ENCODE data around the gene USP4.

DNA sequence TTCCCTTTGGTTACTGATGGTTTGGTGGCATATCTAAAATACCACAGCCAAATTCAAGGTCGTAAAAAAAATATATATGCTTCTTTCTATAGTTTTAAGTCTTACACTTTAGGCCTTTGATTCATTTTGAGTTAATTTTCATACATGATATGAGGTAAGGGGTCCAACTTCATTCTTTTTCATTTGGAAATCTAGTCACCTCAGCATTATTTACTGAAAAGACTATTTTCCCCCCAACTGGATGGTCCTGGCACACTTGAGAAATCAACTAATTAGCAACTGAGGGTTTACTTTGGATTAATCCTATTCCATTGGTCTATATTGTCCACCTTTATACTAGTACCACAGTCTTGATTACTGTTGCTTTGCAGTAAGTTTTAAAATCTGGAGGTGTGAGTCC lies 45.8 kb upstream of the USP4 start:
- TF ChIP-seq, protein P1, sequence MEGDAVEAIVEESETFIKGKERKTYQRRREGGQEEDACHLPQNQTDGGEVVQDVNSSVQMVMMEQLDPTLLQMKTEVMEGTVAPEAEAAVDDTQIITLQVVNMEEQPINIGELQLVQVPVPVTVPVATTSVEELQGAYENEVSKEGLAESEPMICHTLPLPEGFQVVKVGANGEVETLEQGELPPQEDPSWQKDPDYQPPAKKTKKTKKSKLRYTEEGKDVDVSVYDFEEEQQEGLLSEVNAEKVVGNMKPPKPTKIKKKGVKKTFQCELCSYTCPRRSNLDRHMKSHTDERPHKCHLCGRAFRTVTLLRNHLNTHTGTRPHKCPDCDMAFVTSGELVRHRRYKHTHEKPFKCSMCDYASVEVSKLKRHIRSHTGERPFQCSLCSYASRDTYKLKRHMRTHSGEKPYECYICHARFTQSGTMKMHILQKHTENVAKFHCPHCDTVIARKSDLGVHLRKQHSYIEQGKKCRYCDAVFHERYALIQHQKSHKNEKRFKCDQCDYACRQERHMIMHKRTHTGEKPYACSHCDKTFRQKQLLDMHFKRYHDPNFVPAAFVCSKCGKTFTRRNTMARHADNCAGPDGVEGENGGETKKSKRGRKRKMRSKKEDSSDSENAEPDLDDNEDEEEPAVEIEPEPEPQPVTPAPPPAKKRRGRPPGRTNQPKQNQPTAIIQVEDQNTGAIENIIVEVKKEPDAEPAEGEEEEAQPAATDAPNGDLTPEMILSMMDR (IDR thresholded peaks at IDR 0.05), result no peak
- TF ChIP-seq POLR2AphosphoS5 (IDR thresholded peaks at IDR 0.05; ENCODE audit: insufficient read depth in 1 of 2, low read depth in 1 of 2), result no peak
- no peak for TF ChIP-seq POLR2A (IDR thresholded peaks at IDR 0.05)

Measured in vagina (tissue), 2 donors.